Fibroblast of gingiva (primary cell): ENCODE measurements around the gene MICAL2.

ENCODE experiments used
- DNase-seq: peaks from one replicate; pipeline ENCODE4 v3.0.0-alpha.2; 2011; ENCODE audit warnings: low read depth

The MICAL2 gene

GRCh38 chr11:12098601-12099000 is 11.8 kb upstream of the MICAL2 start:
- no peak for DNase-seq

- no peak for DNase-seq
These were observed 11.1 kb upstream of the MICAL2 start for GRCh38 chr11:12099132-12099873.

- DNase-seq, result no peak
These were observed 10.0 kb upstream of the MICAL2 start for GRCh38 chr11:12100429-12100828.

- peak; percentile 57 for DNase-seq
These were observed 9.5 kb upstream of the MICAL2 start for GRCh38 chr11:12100841-12101242.

- no peak for DNase-seq
These were observed 9.1 kb upstream of the MICAL2 start for GRCh38 chr11:12101318-12101717.

GRCh38 chr11:12102588-12103410 is 7.6 kb upstream of the MICAL2 start:
- no peak for DNase-seq

GRCh38 chr11:12103411-12104225 is 6.8 kb upstream of the MICAL2 start:
- no peak for DNase-seq

- DNase-seq, result no peak
These were observed 4.9 kb upstream of the MICAL2 start for GRCh38 chr11:12105471-12105870.

- no peak for DNase-seq
These were observed 4.3 kb upstream of the MICAL2 start for GRCh38 chr11:12106101-12106500.

GRCh38 chr11:12106501-12106900 is 3.9 kb upstream of the MICAL2 start:
- DNase-seq, result no peak

GRCh38 chr11:12108875-12109453 is 1.4 kb upstream of the MICAL2 start:
- DNase-seq, result no peak

GRCh38 chr11:12109591-12110196 is 696 bp upstream of the MICAL2 start:
- DNase-seq, result no peak

- no peak for DNase-seq
These were observed 541 bp downstream of the MICAL2 start for GRCh38 chr11:12110714-12111548.

GRCh38 chr11:12111549-12112520 is 1.4 kb downstream of the MICAL2 start:
- no peak for DNase-seq

- no peak for DNase-seq
These were observed 2.4 kb downstream of the MICAL2 start for GRCh38 chr11:12112750-12113149.

GRCh38 chr11:12113294-12113693 is 2.9 kb downstream of the MICAL2 start:
- DNase-seq, result no peak

- no peak for DNase-seq
These were observed 4.0 kb downstream of the MICAL2 start for GRCh38 chr11:12114193-12115033.

- no peak for DNase-seq
These were observed 6.1 kb downstream of the MICAL2 start for GRCh38 chr11:12116425-12117032.
